Panc1 (cell line): ENCODE data around the gene RPEL1.

Experiments used
- CTCF ChIP-seq: fragments of 450-650 bp; IDR thresholded peaks from 2 replicates; pipeline ENCODE4 v1.5.1; 2017; ENCODE audit warnings: mild to moderate bottlenecking
- POLR2AphosphoS5 ChIP-seq: IDR thresholded peaks from 2 replicates; pipeline ENCODE4 v1.6.1; 2012; ENCODE audit warnings: mild to moderate bottlenecking, low read depth, low read length, moderate library complexity
- REST ChIP-seq, 2 experiments: IDR thresholded peaks; 2 replicates each; pipeline ENCODE4 v1.6.1; 2011 to 2012; ENCODE audit warnings: low read depth in 2 of 2, control low read depth in 1 of 2, low read length in 1 of 2, mild to moderate bottlenecking in 1 of 2, moderate library complexity in 1 of 2; ENCODE audit not compliant: insufficient read depth in 1 of 2
- SIN3A ChIP-seq: IDR thresholded peaks from 2 replicates; pipeline ENCODE4 v1.6.1; 2012; ENCODE audit warnings: low read depth, mild to moderate bottlenecking, low read length, moderate library complexity, borderline replicate concordance; ENCODE audit not compliant: insufficient read depth
- TCF7L2 ChIP-seq: IDR thresholded peaks from 2 replicates; pipeline ENCODE4 v1.6.1; 2011; ENCODE audit warnings: mild to moderate bottlenecking, low read depth, low read length, inconsistent platforms

DNA sequence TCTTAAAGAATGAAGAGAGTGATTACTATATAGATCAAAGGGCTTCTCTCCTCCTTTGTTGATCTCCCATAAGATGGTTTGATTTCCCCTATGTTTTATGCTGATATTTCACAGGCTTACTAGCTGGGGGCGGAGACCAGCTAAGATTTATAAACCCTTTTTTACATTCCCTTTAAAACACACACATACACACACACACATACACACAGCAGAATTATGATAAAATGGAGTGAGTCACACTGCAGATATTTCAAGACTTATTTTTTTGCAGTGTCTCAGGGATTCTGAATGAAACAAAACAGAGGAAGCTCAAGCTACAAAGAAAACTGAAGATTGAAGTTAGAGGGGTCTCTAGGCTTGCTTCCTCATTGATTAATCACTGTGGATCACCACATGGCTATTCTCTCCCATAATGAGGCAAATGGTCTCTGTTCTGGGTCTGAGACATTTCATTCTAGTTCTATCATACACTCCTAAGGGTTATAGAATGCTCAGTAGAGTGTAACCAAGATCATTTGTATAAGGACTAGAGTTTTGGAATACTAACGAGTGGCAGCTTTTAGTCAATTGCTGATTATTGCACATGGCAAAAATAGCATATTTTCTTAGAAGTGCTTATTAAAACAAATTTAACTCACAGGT, 49.8 kb downstream of the RPEL1 start:
- TF ChIP-seq CTCF = no peak
- TF ChIP-seq SIN3A = no peak
- TF ChIP-seq TCF7L2 = no peak
- no peak for TF ChIP-seq REST (IDR thresholded peaks at IDR 0.05; ENCODE audit: insufficient read depth in 1 of 2, low read depth in 2 of 2, low read length in 1 of 2)
- no peak for TF ChIP-seq POLR2AphosphoS5
